Activated CD4-positive, CD25-positive, alpha-beta regulatory T cell (primary cell): ENCODE data around the gene NELL2.
"Not testable (repeated sequence)": the region's sequence is repeated elsewhere in the genome, so short reads cannot be mapped to it uniquely, and the experiment has no call there.

Source experiments
- DNase-seq, 4 experiments: peaks; one replicate each; lab custom pipeline; 2025; lab: John Stamatoyannopoulos, UW

Gene NELL2

GRCh38 chr12:44694017-44694416, 182.1 kb downstream of the NELL2 start:
- DNase-seq: no peak

GRCh38 chr12:44689587-44689986, 186.5 kb downstream of the NELL2 start:
- DNase-seq: no peak

GRCh38 chr12:44686821-44687432, 189.2 kb downstream of the NELL2 start:
- not testable (repeated sequence) for DNase-seq

- DNase-seq: no peak
These were observed 198.4 kb downstream of the NELL2 start for GRCh38 chr12:44677724-44678123.

GRCh38 chr12:44674875-44675274, 201.2 kb downstream of the NELL2 start:
- no peak for DNase-seq

- no peak for DNase-seq
These were observed 202.3 kb downstream of the NELL2 start for GRCh38 chr12:44673811-44674210.

- no peak for DNase-seq
These were observed 204.1 kb downstream of the NELL2 start for GRCh38 chr12:44672042-44672441.

GRCh38 chr12:44668443-44668842, 207.7 kb downstream of the NELL2 start:
- no peak for DNase-seq

GRCh38 chr12:44667461-44667860, 208.7 kb downstream of the NELL2 start:
- no peak for DNase-seq

GRCh38 chr12:44663291-44663690, 212.8 kb downstream of the NELL2 start:
- DNase-seq: no peak

- DNase-seq: no peak
These were observed 220.3 kb downstream of the NELL2 start for GRCh38 chr12:44655846-44656245.

- no peak for DNase-seq
These were observed 221.2 kb downstream of the NELL2 start for GRCh38 chr12:44654646-44655639.

GRCh38 chr12:44653861-44654527, 222.1 kb downstream of the NELL2 start:
- no peak for DNase-seq

- DNase-seq: no peak
These were observed 226.4 kb downstream of the NELL2 start for GRCh38 chr12:44649693-44650092.

- no peak for DNase-seq
These were observed 228.0 kb downstream of the NELL2 start for GRCh38 chr12:44647917-44648690.

- DNase-seq: no peak
These were observed 235.5 kb downstream of the NELL2 start for GRCh38 chr12:44640427-44641190.

- no peak for DNase-seq
These were observed 238.2 kb downstream of the NELL2 start for GRCh38 chr12:44637875-44638274.

GRCh38 chr12:44628180-44628579, 247.9 kb downstream of the NELL2 start:
- no peak for DNase-seq

- DNase-seq: no peak
These were observed 248.5 kb downstream of the NELL2 start for GRCh38 chr12:44627387-44628166.

GRCh38 chr12:44626883-44627282, 249.2 kb downstream of the NELL2 start:
- no peak for DNase-seq
